NCI-H1694 (cell line): Measurements from ENCODE around the gene COX17.

Experiments used
- DNase-seq: peaks from one replicate; lab custom pipeline; 2025; lab: John Stamatoyannopoulos, UW

The COX17 gene

GRCh38 chr3:119673875-119674274, 3.3 kb downstream of the COX17 start:
- DNase-seq, result no peak

GRCh38 chr3:119672776-119673175, 4.4 kb downstream of the COX17 start:
- no peak for DNase-seq

- no peak for DNase-seq
Measured at GRCh38 chr3:119669906-119670570, 7.2 kb downstream of the COX17 start.

GRCh38 chr3:119665954-119666559, 11.1 kb downstream of the COX17 start:
- DNase-seq, result no peak

- no peak for DNase-seq
Measured at GRCh38 chr3:119664850-119665379, 12.3 kb downstream of the COX17 start.

DNA sequence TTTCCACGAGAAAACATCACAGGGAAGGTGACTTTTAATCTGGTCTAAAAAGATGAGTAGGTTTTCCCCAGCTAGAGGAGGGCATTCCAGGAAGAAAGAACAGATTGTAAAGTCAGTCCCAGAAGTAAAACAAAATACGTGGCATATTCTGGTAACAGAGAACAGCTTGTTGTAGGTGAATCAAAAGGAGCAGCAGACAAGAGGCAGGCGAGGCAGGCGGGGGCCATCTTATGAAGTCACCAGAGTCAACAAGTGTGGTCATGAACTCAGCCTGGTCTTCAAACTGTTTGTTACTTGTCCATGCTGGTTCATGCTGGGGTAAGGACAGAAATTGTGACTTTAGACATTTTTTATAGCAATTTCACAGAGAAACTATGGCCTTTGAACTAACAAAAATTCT, 12.8 kb downstream of the COX17 start:
- DNase-seq, result no peak

DNA sequence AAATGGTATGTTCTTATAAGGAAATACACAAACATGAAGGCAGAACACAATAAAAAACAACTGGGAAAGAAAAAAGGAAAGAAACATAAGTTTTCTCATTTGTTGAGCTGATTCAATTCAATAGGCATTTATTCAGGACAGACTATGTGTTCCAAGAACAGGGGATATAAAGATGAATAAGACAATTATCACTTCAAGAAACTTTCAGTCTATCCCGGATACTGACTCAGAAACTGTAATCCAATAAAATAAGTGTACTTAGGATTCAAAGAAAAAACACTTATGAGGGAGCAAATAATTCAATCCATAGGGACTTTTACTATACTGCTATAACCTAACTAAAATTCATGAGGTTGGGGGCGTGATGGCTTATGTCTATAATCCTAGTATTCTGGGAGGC, 13.3 kb downstream of the COX17 start:
- DNase-seq, result no peak

DNA sequence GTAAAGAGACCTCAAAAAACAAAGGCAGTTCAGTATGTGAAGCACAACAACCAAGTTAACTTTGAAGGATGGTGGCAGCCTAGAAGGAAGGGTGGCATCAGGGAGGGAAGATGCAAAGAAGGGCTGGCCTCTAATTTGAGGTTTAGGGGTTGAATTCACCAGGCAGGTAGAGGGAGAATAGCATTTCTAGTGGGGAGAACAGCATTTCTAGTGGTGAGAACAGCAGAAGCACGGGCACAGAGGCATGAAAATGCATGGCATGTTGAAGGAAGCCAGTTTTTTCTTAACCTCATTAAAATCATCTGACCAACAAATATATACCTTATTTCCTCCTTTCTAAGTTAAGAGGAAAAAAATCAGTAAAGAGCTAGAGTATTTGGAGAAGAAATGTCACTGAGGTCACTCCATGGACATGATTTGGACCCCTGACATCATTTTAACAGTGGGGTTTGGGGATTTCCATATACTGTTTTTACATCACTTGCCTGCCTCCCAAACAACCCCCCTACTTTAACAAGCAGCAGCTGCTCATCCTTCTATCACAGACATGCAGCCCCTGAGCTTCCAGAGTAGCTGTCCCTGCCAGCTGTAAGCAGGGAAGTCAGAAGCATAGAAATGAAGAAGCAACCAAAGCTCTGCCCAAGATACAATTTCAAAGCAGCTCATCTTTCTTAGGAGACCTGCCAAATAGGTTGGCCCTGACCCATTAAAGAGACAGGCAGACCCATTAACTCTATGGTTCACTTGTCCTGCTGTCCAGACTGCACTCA, 14.4 kb downstream of the COX17 start:
- no peak for DNase-seq

DNA sequence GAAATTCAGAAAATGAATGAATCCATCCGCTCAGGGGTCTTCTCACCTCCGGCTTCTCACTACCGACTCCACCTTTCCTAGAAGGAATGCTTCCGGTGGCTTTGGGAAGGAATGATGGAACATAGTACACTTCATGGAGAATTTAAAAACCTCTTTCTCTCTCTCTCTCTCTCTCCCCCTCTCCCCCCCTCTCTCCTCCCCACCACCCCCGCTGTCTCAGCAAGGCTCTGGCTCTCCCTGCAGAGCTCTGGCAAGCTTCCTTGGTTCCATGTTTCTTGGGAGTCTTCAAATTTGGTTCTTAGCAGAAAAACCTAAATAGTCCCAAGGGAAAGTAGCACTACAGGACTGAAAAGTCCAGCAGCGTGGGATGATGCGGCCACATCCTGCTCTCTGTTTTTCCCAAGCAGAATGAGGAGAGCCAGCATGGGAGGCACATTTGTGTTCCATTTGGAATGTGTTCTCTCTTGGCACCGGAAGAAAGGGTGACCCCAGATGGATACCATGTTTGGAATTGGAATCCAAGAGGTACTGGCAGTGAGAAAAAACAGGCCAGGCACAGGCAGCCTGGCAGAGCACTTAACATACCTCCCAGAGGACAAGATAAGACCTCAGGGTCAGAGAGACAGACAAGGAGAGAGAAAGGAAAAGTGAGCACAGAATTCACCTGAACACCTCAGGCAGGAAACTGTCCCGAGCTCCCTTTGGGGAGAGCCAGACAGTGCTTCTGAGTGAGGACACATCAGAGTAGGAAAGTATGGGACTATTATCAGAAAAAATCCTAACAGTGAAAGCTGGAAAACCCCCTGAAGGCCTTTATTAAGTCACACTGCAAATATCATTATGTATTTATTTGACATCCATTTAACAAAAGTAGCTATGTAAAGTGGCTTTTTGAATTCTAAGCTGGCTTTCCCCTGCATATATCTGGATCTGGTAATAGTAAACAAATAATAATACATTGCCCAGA, 16.4 kb downstream of the COX17 start, which contains the start of gene POPDC2:
Gene POPDC2 (minus strand): TSS at position 116 of the 967 bp plus-strand sequence. CDS start 166 bp downstream, outside the sequence.
- DNase-seq, result no peak

- DNase-seq, result no peak
Measured at GRCh38 chr3:119659606-119660291, 17.5 kb downstream of the COX17 start.

DNA sequence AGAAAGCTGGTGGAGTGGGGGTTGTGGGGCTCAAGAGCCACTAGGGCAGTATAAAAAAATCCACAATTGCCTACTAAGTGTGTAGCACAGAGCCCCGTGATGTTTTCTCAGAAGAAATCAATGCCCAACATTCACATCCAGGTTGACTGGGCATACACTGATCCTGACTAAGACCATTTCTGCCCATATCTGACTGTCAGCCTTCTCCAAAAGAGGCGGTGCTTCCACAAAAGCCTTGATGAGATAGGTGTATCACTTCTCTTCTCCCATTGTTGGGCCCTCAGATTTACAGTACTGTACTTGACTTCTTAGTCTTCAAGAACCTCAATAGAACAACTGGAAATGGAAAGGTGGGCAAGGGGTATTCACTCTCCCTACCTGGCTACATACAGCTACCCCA, 18.2 kb downstream of the COX17 start:
- no peak for DNase-seq

DNA sequence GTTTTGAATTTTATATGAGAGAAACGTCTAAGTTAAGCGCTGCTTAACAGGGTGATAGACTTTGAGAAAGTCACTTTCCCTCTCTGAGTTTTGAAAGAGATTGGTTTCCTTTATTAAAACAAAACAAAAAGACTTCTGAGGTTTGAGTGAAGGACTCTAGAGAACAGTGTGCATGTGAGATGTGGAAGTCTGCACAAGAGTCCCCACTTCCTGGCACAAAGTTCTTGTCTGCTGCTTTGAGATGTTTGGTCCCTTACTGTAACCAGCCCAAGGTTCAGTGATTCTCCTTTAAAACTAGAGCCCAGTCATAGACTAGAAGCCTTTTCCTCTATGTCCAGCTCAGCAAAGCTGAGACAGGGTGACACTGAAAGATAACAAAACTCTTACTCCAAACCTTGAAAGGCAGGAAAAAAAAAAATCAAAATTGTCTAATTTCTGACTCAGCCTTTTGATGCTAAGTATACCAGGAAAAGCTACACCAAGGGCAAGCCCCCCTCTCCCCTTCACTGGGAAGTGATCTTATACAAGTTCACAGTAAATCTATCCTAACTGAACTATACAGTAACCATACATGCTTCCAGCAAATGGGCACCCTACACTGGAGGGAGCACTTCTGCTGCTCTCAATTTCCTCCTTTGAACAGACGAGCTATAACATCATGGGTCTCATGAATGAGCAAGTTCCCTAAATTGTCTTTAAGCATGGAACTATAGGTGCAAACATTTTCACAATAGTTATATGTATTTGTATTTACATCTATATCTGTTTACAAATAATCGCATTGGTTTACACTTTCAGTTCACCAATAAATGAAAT, 19.1 kb downstream of the COX17 start:
- no peak for DNase-seq

GRCh38 chr3:119653876-119654275, 23.3 kb downstream of the COX17 start:
- DNase-seq, result no peak

- no peak for DNase-seq
Measured at GRCh38 chr3:119652306-119653033, 24.7 kb downstream of the COX17 start.

DNA sequence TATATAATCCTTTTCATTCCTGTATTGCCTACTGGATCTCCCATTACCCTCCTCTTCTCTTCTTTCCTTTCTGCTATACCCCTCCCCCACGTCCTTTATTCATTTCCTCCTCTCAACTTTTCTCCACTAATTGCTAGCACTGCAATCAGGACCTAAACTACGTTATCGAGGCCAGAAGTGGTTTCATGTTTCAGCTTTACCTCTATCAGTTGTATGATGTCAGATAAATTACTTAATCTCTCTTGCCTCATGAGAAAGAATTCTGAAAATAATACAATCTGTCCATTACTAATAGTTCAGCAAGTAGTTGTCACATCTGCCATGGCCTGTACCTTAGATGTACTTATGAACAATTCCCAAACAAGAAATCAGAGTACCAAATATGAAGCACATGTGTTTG, 27.4 kb downstream of the COX17 start:
- DNase-seq, result no peak

GRCh38 chr3:119647843-119648575, 29.2 kb downstream of the COX17 start:
- DNase-seq, result no peak

DNA sequence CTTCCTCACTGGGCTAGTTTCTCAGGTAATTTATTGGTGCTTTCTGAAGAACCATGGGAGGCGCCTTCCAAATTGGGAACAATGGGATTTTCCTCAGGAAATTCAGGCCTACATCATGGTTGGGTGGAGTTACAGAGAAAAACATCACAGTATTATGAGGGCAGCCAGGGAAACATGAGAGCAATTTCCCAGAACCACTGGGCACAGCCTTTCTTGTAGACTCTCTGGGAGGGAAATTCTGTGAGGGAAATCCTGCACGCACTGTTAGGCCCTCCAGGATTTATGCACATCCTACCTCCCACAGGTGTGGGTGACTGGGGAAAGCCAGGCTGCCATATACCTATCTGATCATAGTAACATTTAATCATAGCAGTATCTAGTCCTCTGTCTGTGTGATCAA, 30.0 kb downstream of the COX17 start:
- DNase-seq, result no peak

DNA sequence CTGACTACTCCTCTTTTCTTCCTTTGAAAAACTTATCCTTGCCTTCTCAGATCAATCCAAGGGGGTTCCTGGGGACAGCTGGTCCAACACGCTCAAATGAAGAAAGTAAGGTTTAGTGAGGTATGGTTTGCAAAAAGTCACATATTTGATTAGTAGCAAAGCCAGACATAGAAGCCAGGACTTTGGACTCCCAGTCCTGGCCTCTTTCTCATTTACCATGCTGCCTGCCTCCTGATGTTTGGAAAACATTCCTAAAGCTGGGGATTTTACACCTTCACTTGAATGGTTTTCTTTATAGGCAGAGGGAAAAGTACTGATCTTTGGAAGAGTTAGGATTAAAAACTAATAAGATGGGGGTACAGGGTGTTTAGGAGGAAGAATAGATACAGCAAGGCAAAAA, 31.4 kb downstream of the COX17 start:
- DNase-seq, result no peak

GRCh38 chr3:119644481-119644880, 32.7 kb downstream of the COX17 start:
- no peak for DNase-seq
